GM20431 (cell line): ENCODE data around the gene RALGPS1.

Source experiments
- in situ Hi-C: fragments of 300-500 bp; cut with MseI, MboI; formaldehyde crosslinking; loops from one replicate; pipeline ENCODE4 v1.15.0; 2020; ENCODE audit warnings: low sequenced_read_pairs; ENCODE audit not compliant: unreplicated experiment

RALGPS1 gene

GRCh38 chr9:126984969-126985368 lies 70.4 kb downstream of the RALGPS1 start:
- in situ Hi-C loops, result no loop called here

- in situ Hi-C loops, result no loop called here
Measured at GRCh38 chr9:126985870-126986498, 71.4 kb downstream of the RALGPS1 start.

DNA sequence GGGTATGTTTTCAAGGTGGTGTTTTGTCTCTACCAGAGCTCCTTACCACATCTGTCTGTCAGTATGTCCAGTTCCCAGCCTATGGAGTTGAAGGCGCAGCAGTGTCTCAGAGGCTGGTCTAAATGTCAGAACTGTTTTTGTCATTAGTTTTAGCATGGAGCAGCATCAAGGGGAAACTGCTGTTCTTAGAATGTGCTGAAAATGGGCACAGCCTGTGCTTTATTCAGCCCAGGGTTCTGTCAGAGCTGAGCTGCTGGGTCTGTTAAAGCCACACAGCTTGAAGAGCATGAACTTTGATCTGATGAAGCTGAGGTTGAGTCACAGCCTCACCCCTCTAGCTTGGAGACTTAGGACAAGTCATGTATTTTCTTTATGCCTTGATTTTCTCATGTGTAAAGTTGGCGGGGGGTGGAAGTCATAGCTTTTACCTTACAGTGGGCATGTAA lies 71.9 kb downstream of the RALGPS1 start:
- in situ Hi-C loops, result no loop called here

- in situ Hi-C loops, result no loop called here
Measured at GRCh38 chr9:126988857-126989256, 74.3 kb downstream of the RALGPS1 start.

GRCh38 chr9:126989847-126990842 lies 75.6 kb downstream of the RALGPS1 start:
- in situ Hi-C loops, result no loop called here

DNA sequence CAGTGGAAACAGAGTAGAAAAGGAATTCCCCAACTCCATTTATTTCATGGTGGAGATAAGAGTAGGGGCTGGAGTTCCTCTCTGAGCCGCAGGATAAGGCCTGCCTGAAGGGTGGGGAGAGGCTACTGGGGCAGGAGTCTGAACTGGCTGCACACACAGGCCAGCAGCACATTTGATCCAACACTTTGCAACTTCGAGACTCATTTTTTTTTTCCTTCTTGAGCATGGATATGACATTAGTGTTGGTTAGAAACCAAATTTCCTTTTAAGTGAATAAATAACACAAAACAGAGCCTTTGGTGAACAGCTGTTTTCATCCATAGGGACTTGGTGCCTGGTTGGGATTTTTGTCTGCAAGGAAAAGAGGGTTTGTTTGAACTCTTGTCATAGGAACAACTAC lies 76.6 kb downstream of the RALGPS1 start:
- in situ Hi-C loops, result no loop called here

DNA sequence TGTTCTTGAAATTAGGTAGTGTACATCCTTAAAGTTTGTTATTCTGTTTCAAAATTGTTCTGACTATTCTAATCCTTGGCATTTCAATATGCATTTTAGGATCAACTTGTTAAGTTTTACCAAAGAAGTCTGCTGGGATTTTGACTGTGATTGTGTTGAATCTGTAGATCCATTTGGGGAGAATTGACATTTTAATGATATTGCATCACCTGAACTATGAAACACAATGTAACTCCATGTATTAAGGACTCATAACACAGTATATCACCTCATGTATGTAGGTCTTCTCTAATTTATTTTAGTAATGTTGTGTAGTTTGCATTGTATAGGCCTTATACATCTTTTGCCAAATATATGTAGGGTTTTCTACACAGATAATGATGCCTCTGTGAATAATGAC lies 77.8 kb downstream of the RALGPS1 start:
- in situ Hi-C loops, result no loop called here

- in situ Hi-C loops, result no loop called here
Measured at GRCh38 chr9:126999315-127000068, 84.9 kb downstream of the RALGPS1 start.

DNA sequence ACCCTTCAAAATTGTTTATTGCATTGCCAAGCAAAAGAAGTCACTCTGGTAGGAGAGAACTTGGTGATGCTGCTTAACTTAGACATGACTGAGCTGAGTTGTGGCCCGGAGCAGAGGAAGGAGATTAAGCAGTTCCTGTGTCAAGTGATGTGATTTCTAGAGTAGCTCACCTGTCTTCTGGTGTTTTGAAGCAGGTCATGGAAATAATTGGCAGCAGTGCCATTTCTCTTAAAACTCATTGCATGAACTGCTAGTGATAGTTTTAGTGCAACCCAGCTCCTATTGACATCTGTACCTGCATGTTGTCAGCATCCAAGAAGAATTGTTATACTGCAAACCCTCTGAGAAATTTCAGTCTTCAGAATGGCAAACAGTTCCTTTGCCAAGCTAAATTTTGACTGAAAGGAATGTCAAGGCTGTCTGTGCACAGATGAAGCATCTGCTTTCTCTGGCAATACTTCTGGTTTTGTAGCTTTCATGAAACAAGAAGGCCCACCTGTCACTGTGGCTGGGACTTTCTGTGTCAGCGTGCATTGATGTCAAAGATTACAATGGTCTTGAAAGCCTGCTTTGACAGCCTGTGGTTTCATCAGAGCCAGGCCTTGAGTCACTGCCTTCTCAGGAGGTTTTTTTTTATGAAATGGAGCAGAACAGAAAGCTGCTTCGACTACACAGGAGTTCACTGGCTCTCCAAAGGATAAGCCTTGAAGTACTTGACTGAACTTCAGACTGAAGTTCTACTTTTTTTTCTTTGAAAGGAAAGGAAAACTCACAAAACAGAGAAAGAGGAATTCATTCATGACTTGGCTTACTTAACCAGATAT lies 90.6 kb downstream of the RALGPS1 start:
- in situ Hi-C loops, result no loop called here

GRCh38 chr9:127005770-127006314 lies 91.3 kb downstream of the RALGPS1 start:
- in situ Hi-C loops, result no loop called here

GRCh38 chr9:127007638-127008037 lies 93.1 kb downstream of the RALGPS1 start:
- in situ Hi-C loops, result no loop called here

- in situ Hi-C loops, result no loop called here
Measured at GRCh38 chr9:127008076-127008475, 93.5 kb downstream of the RALGPS1 start.

DNA sequence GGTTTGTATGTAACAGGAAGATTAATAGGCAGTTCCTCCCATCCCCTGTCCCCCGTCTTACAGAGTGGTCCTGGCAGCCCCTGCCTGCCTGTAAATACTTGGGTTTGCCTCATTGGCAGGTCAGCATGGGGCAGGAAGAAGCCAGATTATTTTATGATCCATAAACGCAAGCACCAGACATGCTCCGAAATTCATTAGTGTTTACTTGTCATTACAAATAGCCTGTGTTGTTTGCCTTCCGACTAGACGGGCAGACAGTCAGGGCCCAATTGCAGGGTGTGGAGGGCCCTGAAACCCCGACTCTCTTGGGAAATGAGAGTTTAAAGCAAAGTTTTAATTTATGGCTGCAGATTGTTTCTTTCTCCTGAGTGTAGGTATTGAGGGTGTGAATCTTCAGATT lies 97.2 kb downstream of the RALGPS1 start:
- in situ Hi-C loops, result no loop called here

GRCh38 chr9:127012250-127012649 lies 97.7 kb downstream of the RALGPS1 start:
- in situ Hi-C loops, result no loop called here

- in situ Hi-C loops, result no loop called here
Measured at GRCh38 chr9:127013597-127013996, 99.0 kb downstream of the RALGPS1 start.

DNA sequence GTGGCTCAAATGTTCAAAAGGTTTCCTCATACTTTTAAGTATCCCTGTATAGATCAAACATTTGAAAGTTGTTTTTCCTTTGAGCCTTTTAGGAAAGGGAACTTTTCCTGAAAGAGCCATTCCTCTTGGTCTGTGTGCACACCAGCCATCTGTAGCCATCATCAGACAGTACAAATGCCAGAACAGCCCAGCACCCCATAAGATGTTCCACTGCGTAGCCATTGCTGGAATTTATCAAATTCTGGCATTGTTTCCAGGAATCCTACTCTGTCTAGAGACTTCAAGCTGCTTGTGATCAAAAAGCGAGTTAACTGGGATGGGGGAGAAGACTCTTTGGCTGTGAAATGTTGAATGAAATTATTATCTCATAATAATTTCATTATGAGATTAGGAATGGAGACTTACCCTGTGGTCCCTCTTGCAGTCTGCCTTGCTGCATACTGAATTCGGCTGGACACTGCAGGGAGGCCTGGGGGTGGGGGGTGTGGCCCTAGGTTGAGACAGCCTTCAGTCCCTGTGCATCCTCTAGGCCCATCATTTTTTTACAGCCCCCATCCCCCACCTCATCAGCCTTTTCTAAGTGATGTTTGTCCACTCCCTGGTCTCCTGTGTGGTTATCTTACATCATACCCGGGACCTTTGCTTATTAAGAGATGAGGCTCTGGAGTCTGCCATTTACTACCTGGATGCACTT lies 99.8 kb downstream of the RALGPS1 start:
- in situ Hi-C loops, result no loop called here

- in situ Hi-C loops, result no loop called here
Measured at GRCh38 chr9:127014910-127015540, 100.4 kb downstream of the RALGPS1 start.

- in situ Hi-C loops, result no loop called here
Measured at GRCh38 chr9:127015921-127016512, 101.4 kb downstream of the RALGPS1 start.
